SIG-M5 treated with dmso at 0.1 percent for 504 hours (cell line): Measurements from ENCODE around the gene LTA4H.

Source experiments
- DNase-seq: peaks from one replicate; lab custom pipeline; 2025; ENCODE audit not compliant: unreplicated experiment; lab: John Stamatoyannopoulos, UW

LTA4H gene

GRCh38 chr12:95960241-95960640, 75.1 kb downstream of the LTA4H start:
- DNase-seq, result no peak

- DNase-seq, result peak; percentile 54
Observed at GRCh38 chr12:95959107-95959506, 76.3 kb downstream of the LTA4H start.

- no peak for DNase-seq
Observed at GRCh38 chr12:95956557-95957145, 78.7 kb downstream of the LTA4H start.

- no peak for DNase-seq
Observed at GRCh38 chr12:95955549-95956159, 79.7 kb downstream of the LTA4H start.

- no peak for DNase-seq
Observed at GRCh38 chr12:95953000-95953399, 82.4 kb downstream of the LTA4H start.

- DNase-seq, result peak; percentile 15
Observed at GRCh38 chr12:95951515-95951914, 83.9 kb downstream of the LTA4H start.
